ENCODE results near the gene CXCL14.

Gene CXCL14, protein sequence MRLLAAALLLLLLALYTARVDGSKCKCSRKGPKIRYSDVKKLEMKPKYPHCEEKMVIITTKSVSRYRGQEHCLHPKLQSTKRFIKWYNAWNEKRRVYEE

DNA sequence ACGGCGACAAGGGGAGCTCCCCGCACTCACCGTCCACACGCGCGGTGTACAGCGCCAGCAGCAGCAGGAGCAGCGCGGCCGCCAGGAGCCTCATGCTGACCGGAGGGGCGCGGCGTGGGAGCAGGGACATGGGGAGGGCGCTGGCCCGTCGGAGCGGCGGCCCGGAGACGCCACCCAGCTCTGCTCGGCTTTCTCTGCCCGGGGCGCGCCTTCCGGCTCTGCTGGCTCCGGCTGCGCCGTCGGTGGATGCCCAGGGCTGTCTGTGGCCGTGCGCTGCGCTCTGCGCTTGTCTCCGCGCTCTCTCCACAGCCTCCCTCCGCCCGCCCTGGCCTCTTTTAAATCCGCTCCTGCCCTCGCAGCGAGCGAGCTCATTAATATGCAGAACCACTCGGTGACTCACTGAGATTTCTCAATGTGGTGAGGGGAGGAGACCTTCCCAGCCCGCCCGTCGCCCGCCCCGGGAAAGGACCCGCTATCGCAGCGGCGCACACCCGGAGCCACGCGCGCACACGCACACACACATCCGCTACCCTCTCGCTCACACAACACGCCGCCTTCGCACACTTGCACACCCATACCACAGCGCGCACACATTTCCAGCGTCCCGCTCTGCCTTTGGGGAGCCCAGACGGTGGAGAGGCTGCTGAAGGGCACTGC is at the start of gene CXCL14:
Gene CXCL14, minus strand, starts transcription at position 307 of the 657 bp plus-strand sequence. Its CDS starts 213 bp downstream, at position 94.
- no peak for FAIRE-seq

DNA sequence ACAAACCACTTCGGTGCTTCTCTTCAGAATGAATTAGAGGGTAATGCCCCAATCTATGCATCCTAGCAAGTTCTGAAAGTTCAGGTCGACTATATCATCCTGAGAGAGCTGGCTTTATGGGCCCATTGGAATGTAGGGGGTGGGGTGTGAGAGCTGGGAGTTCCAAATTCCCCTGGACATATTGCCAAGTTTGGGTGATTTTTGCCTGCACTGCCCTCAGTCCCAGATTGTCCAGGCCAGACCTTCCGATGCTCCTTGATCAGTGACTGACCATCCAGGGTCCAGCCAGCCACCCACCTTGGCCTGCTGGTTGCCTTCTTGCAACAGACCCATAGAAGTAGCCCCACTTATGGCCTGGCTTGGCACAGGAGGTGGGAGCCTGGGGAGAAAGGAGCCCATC is 47.8 kb upstream of the CXCL14 start:
- no peak for FAIRE-seq

DNA sequence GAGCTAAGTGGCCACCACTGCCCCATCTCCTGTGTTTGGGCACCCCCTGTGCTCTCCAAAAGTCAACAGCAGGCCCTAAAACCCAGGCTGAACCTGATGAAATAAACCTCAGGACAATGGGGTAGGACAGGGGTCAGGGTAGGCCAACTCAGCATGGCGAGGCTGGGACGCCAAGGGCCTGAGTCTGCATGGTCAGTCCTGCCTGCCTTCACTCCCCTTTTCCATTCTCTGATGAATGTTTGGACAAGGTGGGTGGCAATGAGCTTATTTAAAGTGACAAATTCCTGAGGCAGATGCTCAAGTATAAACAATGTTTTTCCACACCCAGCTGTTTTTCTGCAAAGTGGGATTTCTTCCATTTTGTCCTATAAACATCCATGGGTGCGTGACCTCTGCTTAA is 47.2 kb upstream of the CXCL14 start:
- FAIRE-seq, result no peak

DNA sequence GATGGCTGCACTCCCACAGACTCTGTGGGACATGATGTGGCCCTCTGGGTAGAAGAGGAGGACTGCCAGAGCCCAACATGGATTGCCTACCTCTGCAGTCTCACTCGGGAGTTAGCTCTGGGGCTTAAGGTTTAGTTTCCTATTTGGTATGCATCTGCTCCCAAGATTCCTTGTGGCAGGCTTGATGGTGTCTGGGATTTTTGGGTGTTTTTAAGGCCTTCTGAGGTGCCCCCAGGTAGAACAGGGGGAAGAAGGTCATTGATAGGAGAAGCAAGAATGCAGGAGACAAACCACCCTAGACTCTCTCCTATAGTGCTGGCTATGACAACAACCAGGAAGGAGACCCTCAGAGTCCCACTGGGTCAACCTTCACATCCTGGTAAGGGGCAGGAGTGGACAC is 46.7 kb upstream of the CXCL14 start:
- no peak for FAIRE-seq

DNA sequence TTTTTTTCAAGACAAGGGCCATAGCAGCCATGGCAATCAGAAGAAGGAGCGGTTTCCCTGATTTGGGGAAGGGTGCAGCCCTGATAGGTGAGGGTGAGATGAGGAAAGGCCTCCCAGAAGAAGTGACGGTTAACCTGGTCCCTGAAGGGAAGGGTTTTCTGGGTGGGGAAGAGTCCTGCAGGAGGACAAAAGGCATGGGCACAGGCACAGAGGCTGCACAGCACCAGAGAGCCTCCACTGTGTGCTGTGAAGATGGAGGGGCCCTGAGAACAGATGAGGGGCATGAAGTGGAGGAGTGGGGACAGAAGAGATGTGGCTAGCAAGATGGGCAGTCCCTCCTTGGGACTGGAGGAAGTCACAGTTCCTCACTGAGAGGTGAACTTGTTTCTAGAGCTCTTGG is 46.3 kb upstream of the CXCL14 start:
- no peak for FAIRE-seq

DNA sequence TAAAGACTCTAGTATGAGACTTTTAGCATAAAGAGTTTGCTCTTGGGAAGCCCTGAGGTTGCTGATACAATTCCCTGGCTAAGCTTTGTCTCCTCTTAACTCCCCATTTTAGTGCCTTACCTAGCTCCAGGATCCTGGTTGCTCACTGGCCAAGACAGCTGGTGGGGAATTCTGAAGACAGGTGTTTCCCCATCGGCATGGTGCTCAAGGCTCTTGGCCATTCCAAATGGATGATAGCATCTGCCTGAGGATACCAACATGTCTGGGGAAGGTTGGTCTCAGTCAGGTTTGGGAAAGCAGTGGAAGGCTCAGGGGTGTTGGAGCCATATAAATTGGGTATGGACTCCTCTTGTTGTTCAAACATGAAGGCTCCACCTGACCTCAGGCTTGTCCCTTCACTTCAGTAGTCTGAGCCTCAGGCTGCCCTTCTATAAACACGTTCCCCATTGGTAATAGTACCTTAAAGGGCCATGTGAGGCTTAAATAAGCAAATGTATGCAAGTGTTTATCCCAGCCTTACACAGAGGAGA is 44.5 kb upstream of the CXCL14 start:
- FAIRE-seq, result no peak

DNA sequence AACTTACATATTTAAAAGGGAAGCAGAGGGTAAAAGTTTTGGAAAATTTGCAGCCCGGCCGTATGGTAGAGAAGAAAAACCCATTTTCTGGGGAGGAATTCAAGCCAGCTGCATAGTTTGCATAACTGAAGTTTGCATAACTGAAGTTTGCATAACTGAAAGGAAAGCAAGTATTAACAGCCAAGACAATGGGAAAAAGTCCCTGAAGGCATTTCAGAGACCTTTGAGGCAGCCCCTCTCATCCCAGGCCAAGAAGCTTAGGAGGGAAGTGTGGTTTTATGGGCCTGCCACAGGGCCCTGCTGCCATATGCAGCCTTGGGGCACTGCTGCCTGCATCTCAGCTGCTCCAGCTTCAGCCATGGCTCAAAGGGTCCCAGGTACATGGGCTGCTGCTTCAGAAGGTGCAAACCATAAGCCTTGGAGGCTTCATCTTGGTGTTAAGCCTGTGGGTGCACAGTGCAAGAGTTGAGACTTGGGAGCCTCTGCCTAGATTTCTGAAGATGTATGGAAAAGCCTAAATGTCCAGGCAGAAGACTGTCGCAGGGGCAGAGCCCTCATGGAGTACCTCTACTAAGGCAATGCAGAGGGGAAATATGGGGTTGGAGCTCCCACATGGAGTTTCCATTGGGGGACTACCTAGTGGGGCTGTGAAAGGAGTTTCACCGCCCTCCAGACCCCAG is 36.9 kb upstream of the CXCL14 start:
- no peak for FAIRE-seq

DNA sequence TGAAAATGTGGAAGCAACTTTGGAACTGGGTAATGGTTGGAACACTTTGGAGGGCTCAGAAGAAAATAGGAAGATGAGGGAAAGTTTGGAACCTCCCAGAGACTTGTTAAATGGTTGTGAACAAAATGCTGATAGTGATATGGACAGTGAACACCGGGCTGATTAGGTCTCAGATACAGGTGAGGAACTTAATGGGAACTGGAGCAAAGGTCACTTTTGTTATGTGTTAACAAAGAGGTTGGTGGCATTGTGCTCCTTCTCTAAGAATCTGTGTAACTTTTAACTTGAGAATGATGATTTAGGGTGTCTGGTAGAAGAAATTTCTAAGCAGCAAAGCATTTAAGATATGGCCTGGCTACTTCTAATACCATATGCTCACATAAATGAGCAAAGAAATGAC is 36.4 kb upstream of the CXCL14 start:
- no peak for FAIRE-seq

DNA sequence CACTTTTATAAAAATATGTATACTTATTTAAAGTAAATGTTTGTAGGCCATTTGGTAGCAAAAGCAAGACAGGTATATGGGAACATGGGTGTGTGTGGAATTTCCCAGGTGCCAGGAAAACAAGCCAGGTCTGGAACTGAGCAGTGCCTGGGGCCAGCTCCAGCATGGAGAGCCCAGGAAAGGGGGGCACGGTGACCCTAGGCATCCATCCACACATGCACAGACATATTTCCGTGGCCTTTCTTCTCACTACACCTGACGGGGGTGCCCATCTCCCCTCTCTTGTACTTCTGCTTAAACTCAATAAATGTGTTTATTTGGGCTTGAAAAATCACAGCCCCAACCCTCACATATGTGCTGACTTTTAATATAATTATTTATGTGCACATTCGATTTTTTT is 31.2 kb upstream of the CXCL14 start:
- FAIRE-seq, result no peak

DNA sequence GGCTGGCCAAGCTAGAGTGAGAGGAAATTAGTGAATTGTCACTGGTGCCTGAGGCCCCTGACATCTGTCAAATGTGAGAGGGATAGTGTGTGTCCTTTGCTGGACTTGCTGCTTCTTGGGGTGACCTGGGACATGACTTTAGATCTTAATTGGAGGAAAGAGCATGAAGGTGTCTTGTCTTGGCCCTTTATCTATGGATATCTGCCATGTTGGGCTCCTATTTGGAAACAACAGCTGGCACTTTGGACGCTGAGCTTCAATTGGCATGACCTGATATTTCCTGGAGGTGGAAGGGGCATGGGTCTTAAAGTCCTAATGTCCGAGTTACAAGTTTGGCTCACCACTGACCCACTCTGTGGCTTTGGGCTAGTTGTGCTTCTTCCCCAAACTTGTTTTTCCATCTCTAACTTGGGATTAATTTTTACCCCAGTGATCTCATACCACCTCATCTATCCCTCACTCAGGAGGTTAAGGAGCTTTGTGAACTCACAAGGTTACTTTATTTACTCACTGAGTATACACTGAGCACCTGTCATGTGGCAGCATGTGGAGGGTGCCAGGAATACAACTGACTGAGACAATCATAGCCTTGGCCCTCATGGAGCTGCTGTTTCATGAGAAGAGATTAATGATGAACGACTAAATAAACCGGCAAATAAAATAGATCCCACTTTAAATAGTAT is 30.1 kb upstream of the CXCL14 start:
- no peak for FAIRE-seq

DNA sequence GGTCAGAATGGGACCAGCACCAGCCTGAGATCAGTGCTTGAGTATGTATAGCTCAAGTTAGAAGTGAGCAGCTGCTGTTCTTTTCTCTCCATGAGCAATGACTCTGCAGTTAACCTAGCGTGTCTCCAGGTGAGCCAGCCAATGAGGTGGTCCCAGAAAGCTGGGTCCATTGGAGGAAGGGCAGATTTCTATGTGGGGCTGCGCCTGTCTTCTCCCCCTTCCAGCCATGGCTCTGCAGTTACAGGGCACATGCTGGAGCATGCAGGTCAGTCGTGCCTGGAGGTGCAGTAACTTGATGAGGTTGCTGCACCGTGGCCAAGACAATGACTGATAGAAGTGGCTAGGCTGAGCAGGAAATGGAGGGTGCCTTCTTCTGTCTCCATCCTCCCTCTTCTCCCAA is 29.6 kb upstream of the CXCL14 start:
- no peak for FAIRE-seq

DNA sequence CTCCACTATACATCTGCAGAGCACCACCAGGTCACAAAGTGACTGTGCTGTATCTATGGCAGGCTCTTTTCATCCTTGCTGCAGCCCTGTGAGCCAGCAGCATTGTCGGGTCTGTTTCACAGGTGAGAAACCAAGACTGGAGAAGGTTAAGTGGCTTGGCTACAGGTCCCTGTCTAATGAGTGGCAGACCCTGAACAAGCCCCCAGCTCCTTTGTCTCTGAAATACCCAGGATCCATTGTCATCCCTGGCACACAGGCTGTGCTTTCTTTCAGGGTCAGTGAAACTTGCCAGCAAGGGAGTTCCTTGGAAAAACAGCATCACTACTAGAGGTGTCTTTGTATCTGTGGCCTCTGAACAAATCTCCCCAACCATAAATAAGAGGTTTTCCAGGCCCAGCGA is 27.6 kb upstream of the CXCL14 start:
- no peak for FAIRE-seq

DNA sequence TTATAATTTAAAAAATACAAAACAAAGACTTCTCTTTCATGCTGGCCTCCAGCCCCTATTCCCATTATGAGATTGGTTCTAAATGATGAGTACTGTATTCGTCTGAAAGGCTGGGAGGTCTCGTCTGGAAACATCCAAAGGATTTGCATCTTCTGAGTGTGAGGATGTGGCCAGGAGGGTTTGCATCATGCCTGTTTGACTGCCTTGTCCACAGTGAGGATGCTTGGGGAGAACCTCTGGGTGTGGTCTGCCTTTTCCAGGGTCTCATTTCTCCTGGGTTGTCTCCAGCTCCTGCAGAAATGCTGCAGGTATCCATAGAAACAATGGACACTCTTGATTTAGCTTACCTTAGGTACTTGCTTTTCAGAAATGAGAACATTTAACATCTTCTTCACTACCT is 26.4 kb upstream of the CXCL14 start:
- no peak for FAIRE-seq

DNA sequence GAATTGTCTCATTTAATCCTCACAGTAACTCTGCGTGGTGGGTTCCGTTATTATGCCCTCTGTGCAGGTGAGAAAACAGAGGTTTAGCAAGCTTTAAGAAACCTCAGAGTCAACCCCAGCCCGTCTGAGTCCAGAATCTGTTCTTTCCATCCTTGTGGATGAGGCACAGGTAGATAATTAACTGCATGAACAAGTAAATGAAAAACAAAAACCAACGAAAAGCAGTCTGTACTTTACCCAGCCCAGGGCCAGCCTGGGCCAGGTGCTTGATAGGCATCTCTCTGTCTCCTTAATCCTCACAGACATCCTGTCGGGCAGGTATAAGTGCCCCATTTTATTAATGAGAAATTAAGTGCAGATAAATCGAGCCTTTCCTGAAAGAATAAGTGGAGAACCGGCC is 25.3 kb upstream of the CXCL14 start:
- no peak for FAIRE-seq

DNA sequence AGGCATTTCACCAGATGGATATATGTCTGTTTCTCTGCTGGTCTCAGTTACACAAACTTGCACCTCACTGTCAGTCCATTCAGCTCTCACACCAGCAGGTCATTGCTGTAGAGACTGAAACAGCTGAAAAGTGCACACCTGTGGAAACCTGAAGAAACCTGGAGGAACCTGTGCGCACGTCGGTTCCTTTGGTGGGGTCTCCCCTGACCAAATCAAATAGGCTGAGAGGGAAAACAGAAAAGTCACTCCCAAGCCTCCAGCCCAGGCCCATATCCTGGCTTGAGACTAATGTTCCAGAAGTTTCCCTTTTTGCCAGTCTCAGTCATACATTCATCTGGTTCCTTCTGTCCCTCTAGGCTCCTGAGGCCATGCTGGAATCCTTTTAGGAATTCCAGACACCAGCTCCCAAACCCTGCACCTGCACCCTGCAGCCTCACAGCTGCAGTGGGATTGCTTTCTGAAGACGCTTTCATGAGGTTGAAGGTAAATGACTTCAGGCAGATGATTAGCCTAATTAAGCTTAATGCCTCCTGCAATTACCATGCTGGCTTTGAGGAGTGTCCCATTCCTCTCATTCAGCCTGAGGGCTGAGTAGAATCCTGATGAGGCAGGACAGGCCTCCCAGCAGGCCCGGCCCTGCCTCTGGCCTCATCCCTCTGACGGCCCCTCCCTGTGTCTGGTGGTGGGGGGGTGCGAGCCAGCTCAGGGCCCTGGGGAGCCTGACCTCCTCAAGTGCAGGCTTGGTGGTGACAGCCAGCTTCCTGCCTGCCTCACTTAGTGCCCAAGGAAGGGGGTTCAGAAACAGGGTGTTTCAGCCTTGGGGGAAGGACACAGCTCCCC is 24.3 kb upstream of the CXCL14 start:
- no peak for FAIRE-seq

DNA sequence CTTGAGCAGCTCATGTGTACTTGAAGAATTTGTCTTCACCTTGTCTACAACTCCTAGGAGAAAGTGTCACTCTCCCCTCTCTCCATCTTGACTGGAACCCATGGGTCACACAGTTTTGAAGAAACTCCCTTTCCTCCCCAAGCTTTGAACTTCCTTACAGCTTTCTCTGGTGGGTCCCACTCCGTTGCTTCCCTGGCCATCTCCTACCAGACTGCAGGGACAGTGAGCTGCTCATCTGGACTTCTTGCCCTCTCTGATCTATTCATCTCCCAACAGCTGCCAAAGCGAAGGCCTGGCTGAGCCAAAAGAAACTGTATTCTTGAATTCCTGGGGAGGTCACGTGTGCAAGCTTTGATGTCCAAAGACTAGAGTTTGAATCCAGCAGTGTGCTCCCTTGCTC is 22.7 kb upstream of the CXCL14 start:
- no peak for FAIRE-seq

DNA sequence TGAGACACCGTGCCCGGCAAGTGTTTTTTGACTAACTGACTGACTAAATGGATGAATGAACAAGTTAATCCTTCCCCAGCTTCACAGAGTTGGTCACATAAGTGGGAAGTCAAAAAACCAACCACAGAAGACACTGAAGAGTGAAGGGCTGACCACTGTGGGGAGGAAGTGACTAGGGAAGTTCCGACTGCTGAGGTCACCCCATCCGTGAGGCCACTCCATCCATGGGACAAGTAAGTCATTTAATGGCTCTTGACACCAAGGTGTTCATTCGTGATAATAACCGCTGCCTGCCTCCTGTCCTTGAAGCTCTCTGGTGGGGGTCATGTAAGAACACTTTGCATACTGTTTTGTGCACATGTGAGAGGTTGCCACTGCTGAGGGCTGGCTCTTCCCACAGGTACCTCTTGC is 22.2 kb upstream of the CXCL14 start:
- no peak for FAIRE-seq

DNA sequence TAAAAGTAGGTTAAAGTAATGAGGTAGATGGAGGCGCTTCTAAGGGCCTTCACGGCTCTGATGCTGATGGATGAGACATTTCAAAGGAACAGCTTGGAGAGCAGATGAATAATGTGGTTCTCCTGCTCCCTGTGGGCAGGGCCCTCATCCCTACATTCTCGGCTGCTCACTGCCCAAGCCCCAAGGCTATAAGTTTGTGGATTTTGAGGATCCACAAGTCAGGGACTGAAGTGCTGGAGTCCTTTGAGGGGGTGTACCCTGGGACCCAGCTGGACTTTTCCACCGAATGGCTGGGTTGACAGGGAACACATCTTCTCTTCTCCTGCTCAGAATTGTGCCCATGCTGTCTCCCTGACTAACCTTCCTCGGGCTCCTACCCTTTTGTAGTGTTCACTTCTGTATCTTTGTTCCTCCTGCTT is 21.4 kb upstream of the CXCL14 start:
- no peak for FAIRE-seq

DNA sequence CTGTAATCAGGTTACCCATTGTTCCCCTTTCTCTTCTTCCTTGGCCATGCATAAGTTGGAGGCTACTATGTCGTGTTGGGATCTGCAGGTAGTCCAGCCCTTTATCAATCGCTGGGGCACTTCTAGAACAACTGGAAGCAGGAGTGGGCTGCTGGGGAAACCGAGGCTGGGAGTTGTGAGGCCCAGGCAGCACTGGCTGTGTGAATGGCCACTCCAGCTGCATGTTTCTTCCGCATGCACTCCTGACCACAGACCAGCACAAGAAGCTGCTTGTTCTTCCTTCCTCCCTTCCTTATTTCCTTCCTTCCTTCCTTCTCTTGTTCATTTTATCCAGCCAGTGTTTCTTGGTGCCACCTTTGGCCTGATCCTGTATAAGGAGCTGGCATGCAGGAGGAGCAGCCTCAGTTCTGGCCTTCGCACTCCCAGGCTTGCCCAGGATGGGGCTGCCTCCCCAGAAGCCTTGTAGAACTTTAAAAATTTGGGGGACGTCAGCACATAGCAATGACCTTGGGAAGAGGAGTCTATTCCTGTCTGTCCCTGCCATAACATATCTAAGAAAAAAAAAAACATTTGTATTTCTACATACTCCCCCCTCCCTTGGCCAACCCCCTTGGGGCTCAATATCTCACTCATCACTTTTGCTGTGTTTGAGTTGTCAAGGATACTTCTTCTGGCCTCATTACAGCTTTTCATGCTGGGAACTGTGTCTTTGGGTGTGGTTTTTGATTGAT is 20.8 kb upstream of the CXCL14 start:
- no peak for FAIRE-seq

DNA sequence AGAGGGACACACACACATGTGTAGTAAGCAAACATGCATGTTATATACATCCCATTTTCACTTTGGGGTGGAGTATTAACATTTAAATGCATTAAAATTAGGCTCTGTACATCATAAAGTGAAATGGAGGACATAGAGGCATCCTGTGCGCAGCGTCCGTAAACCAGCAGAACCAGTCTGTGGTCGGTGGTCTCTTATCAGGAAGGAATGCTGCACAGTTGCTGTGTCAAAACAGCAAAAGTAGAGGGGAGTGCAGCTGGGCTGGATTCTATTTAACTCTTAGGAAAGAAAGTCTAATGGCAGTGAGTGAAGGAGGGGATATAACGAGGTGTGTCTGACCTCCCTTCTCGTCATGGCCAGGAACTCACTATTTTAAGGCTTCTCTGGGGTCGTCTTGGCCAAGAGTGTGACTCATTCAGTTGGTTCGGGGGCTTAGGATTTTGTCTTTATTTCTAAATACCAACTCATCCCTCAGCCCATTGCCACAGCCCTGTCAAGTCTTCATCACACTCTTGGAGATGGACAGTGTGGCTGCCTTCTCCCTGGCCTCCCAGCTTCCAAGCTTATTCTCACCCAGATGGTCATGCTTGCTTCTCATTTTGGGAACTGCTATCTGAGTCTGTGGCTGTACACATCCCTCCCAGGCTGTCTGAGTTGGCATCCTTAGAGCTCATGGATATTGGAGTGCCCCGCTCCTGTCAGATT is 20.1 kb upstream of the CXCL14 start:
- FAIRE-seq, result no peak

DNA sequence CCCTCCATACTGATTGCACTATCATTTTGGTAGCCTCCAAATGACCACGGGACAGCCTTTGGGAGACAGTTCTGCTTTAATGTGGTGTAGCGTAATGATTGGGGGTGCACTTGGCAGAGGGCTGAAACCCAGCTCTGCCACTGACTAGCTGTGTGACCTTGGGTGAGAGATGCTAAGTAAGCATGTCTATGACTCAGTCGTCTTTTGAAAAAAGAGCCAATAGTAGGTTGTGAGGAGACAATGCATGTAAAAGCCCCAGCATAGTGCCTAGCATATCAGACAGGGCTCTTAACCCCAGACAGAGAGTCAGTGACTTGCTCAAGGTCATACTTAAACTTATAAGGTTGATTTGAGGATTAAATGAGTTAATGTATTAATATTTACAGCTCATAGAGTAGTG is 18.0 kb upstream of the CXCL14 start:
- FAIRE-seq, result no peak

All from G401.6 (cell line).